ENCODE results near the gene THSD4. TPM values are rescaled to one million over a fixed set of nuclear protein-coding genes. Genes with fewer than 3 reads are reported as not detected.

Gene THSD4
- total RNA-seq, 4 donors from 2014 or later = 39.4 to 232 (median 127) TPM

DNA sequence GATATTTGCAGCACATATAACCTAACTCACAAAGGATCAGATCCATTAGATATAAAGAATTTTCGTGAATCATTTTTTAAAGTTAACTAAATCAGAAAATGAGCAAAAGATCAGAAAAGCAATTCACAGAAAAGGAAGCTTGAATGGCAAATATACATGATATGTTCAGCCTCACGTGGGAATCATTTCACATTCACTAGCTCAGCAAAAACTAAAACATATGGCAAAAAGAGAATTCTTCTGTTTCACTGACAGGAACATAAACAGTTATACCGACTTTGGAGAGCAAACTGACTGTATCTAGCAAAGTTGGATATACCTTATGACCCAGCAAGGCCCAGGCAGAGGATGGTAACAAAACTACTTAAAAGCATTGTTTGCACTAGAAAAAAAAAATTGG, 661.0 kb downstream of the THSD4 start:
- whole genome bisulfite sequencing, 2 donors = 50 to 63% methylated on average over 3 of the region's 3 CpGs
- TF ChIP-seq CTCF (IDR thresholded peaks at IDR 0.05) (no peak), POLR2A (IDR thresholded peaks at IDR 0.05) (no peak)
- Histone ChIP-seq H3K36me3 (peaks cover 0 to 69% (median 3%) of the 10 kb centered on the region in 3 donors), H3K27me3 (no peaks in the 10 kb centered on the region), H3K27ac (no peak overlapping the region), H3K4me3 (no peak overlapping the region), H3K9me3 (no peaks in the 10 kb centered on the region), H3K4me1 (peaks cover 0 to 13% (median 4%) of the 10 kb centered on the region in 3 donors)
- intact Hi-C loops (cut with DNase I) = no loop called here
- no peak for DNase-seq

GRCh38 chr15:71777216-71777943, 662.1 kb downstream of the THSD4 start:
- DNase-seq = no peak
- intact Hi-C loops (cut with DNase I) = no loop called here

DNA sequence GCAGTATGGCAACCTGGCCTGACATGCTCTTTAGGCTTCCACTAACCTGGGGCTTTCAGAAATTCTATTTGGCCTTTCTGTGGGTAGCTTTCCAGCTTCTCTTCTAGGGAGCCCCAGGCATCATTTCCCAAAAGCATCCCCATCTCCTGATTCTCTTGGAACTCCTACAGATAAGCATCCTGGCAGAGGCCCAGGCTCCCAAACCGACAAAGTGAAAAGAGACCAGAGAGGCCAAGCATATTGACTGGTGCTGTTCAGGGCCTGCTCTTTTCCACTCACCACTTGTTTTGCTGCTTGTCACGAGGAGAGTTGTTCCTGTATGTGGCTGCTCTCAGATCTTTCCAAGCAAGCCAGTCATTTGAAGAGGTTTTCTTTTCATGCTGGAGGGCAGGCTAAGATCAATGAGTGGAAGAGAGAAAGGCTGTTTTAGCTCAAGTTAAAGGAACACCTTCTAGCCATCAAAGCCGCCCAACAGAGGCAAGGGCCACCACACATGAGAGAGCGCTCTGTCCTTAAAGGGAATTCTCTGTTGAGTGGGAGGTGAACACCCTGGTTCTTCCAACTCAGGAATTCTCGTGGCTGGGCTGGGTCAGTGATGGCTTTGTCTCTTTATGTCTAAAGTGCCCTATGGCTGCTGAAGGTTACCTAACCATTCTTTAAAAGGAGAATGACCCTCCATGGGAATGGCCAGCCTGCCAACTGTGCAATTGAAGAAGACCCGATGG, 664.0 kb downstream of the THSD4 start:
- H3K4me1 ChIP-seq = peaks cover 0 to 13% (median 4%) of the 10 kb centered on the region in 3 donors
- WGBS, 2 donors = 79 to 91% methylated on average over 2 to 5 of the region's 6 CpGs
- TF ChIP-seq POLR2A (IDR thresholded peaks at IDR 0.05) = no peak
- no peak for TF ChIP-seq CTCF (IDR thresholded peaks at IDR 0.05)
- H3K9me3 ChIP-seq = no peaks in the 10 kb centered on the region
- H3K27ac ChIP-seq = no peak overlapping the region
- peaks cover 0 to 45% (median 3%) of the 10 kb centered on the region in 3 donors for H3K36me3 ChIP-seq
- no peaks in the 10 kb centered on the region for H3K27me3 ChIP-seq
- H3K4me3 ChIP-seq = no peak overlapping the region
- intact Hi-C loops (cut with DNase I) = no loop called here
- DNase-seq = no peak

More at GRCh38 chr15:71777216-71777943, 662.1 kb downstream of the THSD4 start:
- H3K27me3 ChIP-seq = no peaks in the 10 kb centered on the region
- H3K4me1 ChIP-seq = peaks cover 0 to 13% (median 4%) of the 10 kb centered on the region in 3 donors
- H3K27ac ChIP-seq = no peak overlapping the region
- TF ChIP-seq CTCF (IDR thresholded peaks at IDR 0.05) (no peak), POLR2A (IDR thresholded peaks at IDR 0.05) (no peak)
- WGBS, 2 donors = 79 to 83% methylated on average over 9 to 13 of the region's 16 CpGs
- H3K4me3 ChIP-seq = no peak overlapping the region
- H3K9me3 ChIP-seq = no peaks in the 10 kb centered on the region
- H3K36me3 ChIP-seq = peaks cover 0 to 58% (median 3%) of the 10 kb centered on the region in 3 donors

DNA sequence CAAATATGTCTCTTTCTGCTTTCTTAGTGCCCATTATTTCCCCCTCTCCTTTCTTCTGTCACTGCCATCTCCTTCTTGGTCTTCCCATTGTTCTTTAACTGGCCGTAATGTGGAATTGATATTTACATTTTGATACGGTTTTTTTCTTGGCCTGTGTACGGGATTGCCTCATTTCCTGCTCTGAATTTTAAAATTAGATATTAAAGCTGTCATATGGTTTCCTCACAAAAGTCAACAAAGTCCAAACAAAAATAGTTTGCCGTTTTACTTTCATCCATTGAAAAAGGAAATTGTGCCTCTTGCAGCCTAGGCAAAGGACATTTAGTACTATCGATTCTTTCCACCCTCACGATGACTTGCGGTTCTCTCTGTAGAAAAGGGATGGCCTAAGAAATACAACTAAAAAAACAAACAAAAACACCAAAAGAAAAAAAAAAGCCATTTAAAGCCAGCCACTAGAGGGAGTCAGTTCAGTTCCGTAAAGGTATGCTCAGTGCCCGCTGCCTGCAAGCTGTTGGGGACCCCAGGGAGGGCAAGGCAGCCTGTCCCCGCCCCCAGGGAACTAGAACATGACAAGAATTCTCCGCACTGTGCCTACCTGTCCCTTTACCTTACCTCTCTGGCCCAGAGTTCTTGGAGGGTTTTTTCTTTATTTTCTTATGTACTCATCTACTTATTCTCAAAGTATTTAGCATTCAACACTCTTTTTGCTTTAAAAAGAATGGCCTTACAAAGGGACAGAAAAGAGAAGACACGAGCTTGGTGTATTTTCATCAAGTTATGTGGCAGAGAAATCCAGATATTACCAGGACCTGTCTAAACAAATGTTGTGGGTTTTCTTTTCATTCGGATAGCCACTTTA, 665.1 kb downstream of the THSD4 start:
- no peaks in the 10 kb centered on the region for H3K27me3 ChIP-seq
- H3K36me3 ChIP-seq = peaks cover 0 to 34% (median 3%) of the 10 kb centered on the region in 3 donors
- TF ChIP-seq POLR2A (IDR thresholded peaks at IDR 0.05) (no peak), CTCF (IDR thresholded peaks at IDR 0.05) (peak; percentile 25 to 65 (median 38))
- peak overlapping the region in 2 of 4 donors; percentile 10 to 22 for H3K27ac ChIP-seq
- peaks cover 0 to 13% (median 4%) of the 10 kb centered on the region in 3 donors for H3K4me1 ChIP-seq
- 22 to 30% methylated on average over 13 of the region's 13 CpGs for WGBS, 2 donors
- DNase-seq = no peak
- no peak overlapping the region for H3K4me3 ChIP-seq
- no peaks in the 10 kb centered on the region for H3K9me3 ChIP-seq
- intact Hi-C loops (cut with DNase I) = no loop called here
